KMS-11 (cell line): Measurements from ENCODE around the gene MARCHF10.

Experiments
- H2AFZ ChIP-seq: fragments of 200-600 bp; sonication (generic); 2 replicates; pipeline ENCODE4 v1.6.1; 2016; ENCODE audit warnings: antibody characterized with exemption, mixed run types, low read depth
- H3K27ac ChIP-seq: fragments of 200-600 bp; sonication (generic); 2 replicates; pipeline ENCODE4 v1.6.1; 2016; ENCODE audit warnings: mild to moderate bottlenecking, mixed run types
- H3K27me3 ChIP-seq: fragments of 200-600 bp; sonication (generic); 2 replicates; pipeline ENCODE4 v1.6.1; 2017; ENCODE audit warnings: mild to moderate bottlenecking, low read depth, mixed run types, moderate library complexity; ENCODE audit not compliant: insufficient read depth
- H3K36me3 ChIP-seq: fragments of 200-600 bp; sonication (generic); 2 replicates; pipeline ENCODE4 v1.6.1; 2017; ENCODE audit warnings: mild to moderate bottlenecking, mixed run types; ENCODE audit not compliant: insufficient read depth
- H3K4me1 ChIP-seq: fragments of 200-600 bp; sonication (generic); 2 replicates; pipeline ENCODE4 v1.6.1; 2016; ENCODE audit warnings: mild to moderate bottlenecking, low read depth, mixed run types; ENCODE audit not compliant: poor library complexity, severe bottlenecking
- H3K4me2 ChIP-seq: fragments of 200-600 bp; sonication (generic); 2 replicates; pipeline ENCODE4 v1.7.0; 2016; ENCODE audit warnings: mild to moderate bottlenecking, mixed run types
- H3K4me3 ChIP-seq: fragments of 200-600 bp; sonication (generic); IDR thresholded peaks from 2 replicates; pipeline ENCODE4 v1.6.1; 2017; ENCODE audit warnings: low read depth, low read length, mixed read lengths; ENCODE audit not compliant: insufficient read depth
- H3K79me2 ChIP-seq: fragments of 200-600 bp; sonication (generic); 2 replicates; pipeline ENCODE4 v1.6.1; 2016; ENCODE audit warnings: low read depth, mixed run types; ENCODE audit not compliant: insufficient read depth
- H3K9ac ChIP-seq: fragments of 200-600 bp; sonication (generic); 2 replicates; pipeline ENCODE4 v1.6.1; 2016; ENCODE audit warnings: mild to moderate bottlenecking, mixed run types
- H4K20me1 ChIP-seq: fragments of 200-600 bp; sonication (generic); 2 replicates; pipeline ENCODE4 v1.6.1; 2016; ENCODE audit warnings: mild to moderate bottlenecking, mixed run types; ENCODE audit not compliant: insufficient read depth
- CTCF ChIP-seq: fragments of 200-600 bp; sonication (generic); conservative IDR thresholded peaks from 2 replicates; pipeline ENCODE4 v1.6.1; 2017; ENCODE audit warnings: low read depth, mild to moderate bottlenecking, antibody characterized with exemption, low read length, moderate library complexity, mixed read lengths

The MARCHF10 gene

GRCh38 chr17:62781831-62782251 is 26.3 kb downstream of the MARCHF10 start:
- Histone ChIP-seq H3K79me2 (no peaks in the 10 kb centered on the region), H3K27ac (no peak overlapping the region), H2AFZ (no peak overlapping the region), H3K36me3 (no peaks in the 10 kb centered on the region), H3K4me3 (no peak overlapping the region), H3K4me2 (no peak overlapping the region), H3K4me1 (no peaks in the 10 kb centered on the region), H3K9ac (no peak overlapping the region), H4K20me1 (no peaks in the 10 kb centered on the region), H3K27me3 (no peaks in the 10 kb centered on the region)
- TF ChIP-seq CTCF: no peak

- Histone ChIP-seq H3K4me2 (no peak overlapping the region), H3K27ac (no peak overlapping the region), H3K27me3 (no peaks in the 10 kb centered on the region), H2AFZ (no peak overlapping the region), H3K9ac (no peak overlapping the region), H3K4me1 (no peaks in the 10 kb centered on the region), H4K20me1 (no peaks in the 10 kb centered on the region), H3K79me2 (no peaks in the 10 kb centered on the region), H3K36me3 (no peaks in the 10 kb centered on the region), H3K4me3 (no peak overlapping the region)
- no peak for TF ChIP-seq CTCF
These were observed 26.8 kb downstream of the MARCHF10 start for GRCh38 chr17:62781356-62781755.

- H3K27me3 ChIP-seq: no peaks in the 10 kb centered on the region
- no peaks in the 10 kb centered on the region for H3K36me3 ChIP-seq
- no peak overlapping the region for H3K4me3 ChIP-seq
- no peak for TF ChIP-seq CTCF
- H2AFZ ChIP-seq: no peak overlapping the region
- no peak overlapping the region for H3K9ac ChIP-seq
- no peak overlapping the region for H3K4me2 ChIP-seq
- no peaks in the 10 kb centered on the region for H4K20me1 ChIP-seq
- no peak overlapping the region for H3K27ac ChIP-seq
- no peaks in the 10 kb centered on the region for H3K79me2 ChIP-seq
- no peaks in the 10 kb centered on the region for H3K4me1 ChIP-seq
These were observed 27.2 kb downstream of the MARCHF10 start for GRCh38 chr17:62780951-62781350.

- no peak overlapping the region for H3K4me3 ChIP-seq
- H4K20me1 ChIP-seq: no peaks in the 10 kb centered on the region
- no peak overlapping the region for H3K4me2 ChIP-seq
- H3K27me3 ChIP-seq: no peaks in the 10 kb centered on the region
- H2AFZ ChIP-seq: no peak overlapping the region
- H3K27ac ChIP-seq: no peak overlapping the region
- no peaks in the 10 kb centered on the region for H3K4me1 ChIP-seq
- H3K9ac ChIP-seq: no peak overlapping the region
- no peaks in the 10 kb centered on the region for H3K36me3 ChIP-seq
- H3K79me2 ChIP-seq: no peaks in the 10 kb centered on the region
- no peak for TF ChIP-seq CTCF
These were observed 27.8 kb downstream of the MARCHF10 start for GRCh38 chr17:62780269-62780668.
